ENCODE results near the gene THAP2. TPM values are rescaled to one million over a fixed set of nuclear protein-coding genes. Genes with fewer than 3 reads are reported as not detected.
"Not testable (repeated sequence)": the region's sequence is repeated elsewhere in the genome, so short reads cannot be mapped to it uniquely, and the experiment has no call there.

THAP2 gene
- total RNA-seq, 1 experiment from 2014 or later, result 7.7 TPM

GRCh38 chr12:71695782-71696181 is 31.7 kb downstream of the THAP2 start:
- H3K36me3 ChIP-seq (ENCODE audit: insufficient read depth, low read length, poor library complexity, severe bottlenecking), result peaks cover 42% of the 10 kb centered on the region
- ChIA-PET POLR2A (ENCODE audit: low non-redundant PET) (no interaction called here), CTCF (no interaction called here)
- H3K4me3 ChIP-seq (ENCODE audit: low read depth, low read length, poor library complexity, severe bottlenecking), result no peak overlapping the region
- no TSS peak for BruUV-seq (replicated peaks)
- TF ChIP-seq CTCF (conservative IDR thresholded peaks at IDR 0.05; ENCODE audit: low read depth, low read length), result no peak
- TF ChIP-seq EZH2 (IDR thresholded peaks at IDR 0.05; ENCODE audit: borderline replicate concordance, low read depth, low read length, poor library complexity, severe bottlenecking), result no peak
- no peak overlapping the region for H3K27ac ChIP-seq (ENCODE audit: low read depth, low read length, poor library complexity, severe bottlenecking)
- no peaks in the 10 kb centered on the region for H3K9me3 ChIP-seq (ENCODE audit: low read depth, low read length, poor library complexity, severe bottlenecking)
- no peaks in the 10 kb centered on the region for H3K27me3 ChIP-seq (replicated peaks; ENCODE audit: insufficient read depth, low read depth, low read length, poor library complexity)
- DNase-seq (ENCODE audit: low spot score), result no peak
- peaks cover 4% of the 10 kb centered on the region for H3K4me1 ChIP-seq (ENCODE audit: insufficient read depth, low read length, poor library complexity, severe bottlenecking)
- intact Hi-C loops (cut with micrococcal nuclease; ENCODE audit: unreplicated experiment), result no loop called here

GRCh38 chr12:71702181-71702580 is 38.1 kb downstream of the THAP2 start:
- peaks cover 39% of the 10 kb centered on the region for H3K36me3 ChIP-seq (ENCODE audit: insufficient read depth, low read length, poor library complexity, severe bottlenecking)
- CTCF ChIA-PET; H3K4me1 ChIP-seq (ENCODE audit: insufficient read depth, low read length, poor library complexity, severe bottlenecking); intact Hi-C loops (cut with micrococcal nuclease; ENCODE audit: unreplicated experiment); BruUV-seq (replicated peaks); POLR2A ChIA-PET (ENCODE audit: low non-redundant PET); H3K27me3 ChIP-seq (replicated peaks; ENCODE audit: insufficient read depth, low read depth, low read length, poor library complexity); H3K27ac ChIP-seq (ENCODE audit: low read depth, low read length, poor library complexity, severe bottlenecking); DNase-seq (ENCODE audit: low spot score); H3K4me3 ChIP-seq (ENCODE audit: low read depth, low read length, poor library complexity, severe bottlenecking); H3K9me3 ChIP-seq (ENCODE audit: low read depth, low read length, poor library complexity, severe bottlenecking): not testable (repeated sequence)

- H3K27me3 ChIP-seq (replicated peaks; ENCODE audit: insufficient read depth, low read depth, low read length, poor library complexity), result no peaks in the 10 kb centered on the region
- no peak overlapping the region for H3K4me3 ChIP-seq (ENCODE audit: low read depth, low read length, poor library complexity, severe bottlenecking)
- no peak for DNase-seq (ENCODE audit: low spot score)
- CTCF ChIA-PET, result no interaction called here
- no peak overlapping the region for H3K27ac ChIP-seq (ENCODE audit: low read depth, low read length, poor library complexity, severe bottlenecking)
- no peaks in the 10 kb centered on the region for H3K4me1 ChIP-seq (ENCODE audit: insufficient read depth, low read length, poor library complexity, severe bottlenecking)
- no peaks in the 10 kb centered on the region for H3K9me3 ChIP-seq (ENCODE audit: low read depth, low read length, poor library complexity, severe bottlenecking)
- intact Hi-C loops (cut with micrococcal nuclease; ENCODE audit: unreplicated experiment), result no loop called here
- no TSS peak for BruUV-seq (replicated peaks)
- TF ChIP-seq EZH2 (IDR thresholded peaks at IDR 0.05; ENCODE audit: borderline replicate concordance, low read depth, low read length, poor library complexity, severe bottlenecking) (no peak), CTCF (conservative IDR thresholded peaks at IDR 0.05; ENCODE audit: low read depth, low read length) (no peak)
- POLR2A ChIA-PET (ENCODE audit: low non-redundant PET), result no interaction called here
- peaks cover 35% of the 10 kb centered on the region for H3K36me3 ChIP-seq (ENCODE audit: insufficient read depth, low read length, poor library complexity, severe bottlenecking)
These were observed 38.5 kb downstream of the THAP2 start for GRCh38 chr12:71702590-71702989.

- Histone ChIP-seq H3K4me1 (ENCODE audit: insufficient read depth, low read length, poor library complexity, severe bottlenecking) (no peaks in the 10 kb centered on the region), H3K27ac (ENCODE audit: low read depth, low read length, poor library complexity, severe bottlenecking) (no peak overlapping the region), H3K4me3 (ENCODE audit: low read depth, low read length, poor library complexity, severe bottlenecking) (no peak overlapping the region), H3K9me3 (ENCODE audit: low read depth, low read length, poor library complexity, severe bottlenecking) (no peaks in the 10 kb centered on the region), H3K36me3 (ENCODE audit: insufficient read depth, low read length, poor library complexity, severe bottlenecking) (peaks cover 30% of the 10 kb centered on the region), H3K27me3 (replicated peaks; ENCODE audit: insufficient read depth, low read depth, low read length, poor library complexity) (no peaks in the 10 kb centered on the region)
- BruUV-seq (replicated peaks), result no TSS peak
- POLR2A ChIA-PET (ENCODE audit: low non-redundant PET), result interaction anchor here (0.7 kb wide), 1 partner anchor 103 kb away, joined by 4 read pairs; no protein-coding TSS in a partner anchor
- DNase-seq (ENCODE audit: low spot score), result no peak
- no peak for TF ChIP-seq EZH2 (IDR thresholded peaks at IDR 0.05; ENCODE audit: borderline replicate concordance, low read depth, low read length, poor library complexity, severe bottlenecking)
- no peak for TF ChIP-seq CTCF (conservative IDR thresholded peaks at IDR 0.05; ENCODE audit: low read depth, low read length)
- intact Hi-C loops (cut with micrococcal nuclease; ENCODE audit: unreplicated experiment), result no loop called here
- CTCF ChIA-PET, result interaction anchor here (0.6 kb wide), 1 partner anchor 16 kb away, joined by 7 read pairs; no protein-coding TSS in a partner anchor
These were observed 39.1 kb downstream of the THAP2 start for GRCh38 chr12:71703206-71703605.

Data from A673 (cell line).